A673 (cell line): Measurements from ENCODE around the gene MEGF6. TPM values are rescaled to one million over a fixed set of nuclear protein-coding genes. Genes with fewer than 3 reads are reported as not detected.

Experiments
- BruUV-seq: library from RNA; stranded (reverse); fragments of 400-500 nt; replicated peaks from 2 replicates; lab custom pipeline; 2021; lab: Mats Ljungman, UMichigan
- CTCF ChIA-PET: fragments of 300-600 bp; sonication (Branson Sonifier 250); formaldehyde crosslinking; loops from one replicate; lab custom pipeline; 2022; ENCODE audit warnings: antibody characterized with exemption; lab: Charles Lee
- POLR2A ChIA-PET: fragments of 300-600 bp; sonication (Branson Sonifier 250); formaldehyde crosslinking; loops from one replicate; lab custom pipeline; 2022; ENCODE audit warnings: antibody characterized with exemption; ENCODE audit not compliant: low non-redundant PET; lab: Charles Lee
- DNase-seq: peaks from one replicate; pipeline ENCODE4 v3.0.0-alpha.2; 2015; ENCODE audit warnings: low spot score
- H3K27ac ChIP-seq: fragments of 200-600 bp; sonication (generic); 2 replicates; pipeline ENCODE4 v1.5.1; 2016; ENCODE audit warnings: mixed run types, low read depth, mild to moderate bottlenecking, mixed read lengths, antibody characterized with exemption, low read length; ENCODE audit not compliant: poor library complexity, severe bottlenecking
- H3K27me3 ChIP-seq: fragments of 200-600 bp; sonication (generic); replicated peaks from 2 replicates; pipeline ENCODE4 v1.6.1; 2017; ENCODE audit warnings: mixed run types, low read depth, mild to moderate bottlenecking, mixed read lengths, antibody characterized with exemption, low read length; ENCODE audit not compliant: insufficient read depth, poor library complexity
- H3K36me3 ChIP-seq: fragments of 200-600 bp; sonication (generic); 2 replicates; pipeline ENCODE4 v1.6.1; 2016; ENCODE audit warnings: mixed run types, mild to moderate bottlenecking, mixed read lengths, antibody characterized with exemption, low read length; ENCODE audit not compliant: insufficient read depth, poor library complexity, severe bottlenecking
- H3K4me1 ChIP-seq: fragments of 200-600 bp; sonication (generic); 2 replicates; pipeline ENCODE4 v1.6.1; 2017; ENCODE audit warnings: mixed run types, mild to moderate bottlenecking, mixed read lengths, antibody characterized with exemption, low read length; ENCODE audit not compliant: insufficient read depth, poor library complexity, severe bottlenecking
- H3K4me3 ChIP-seq: fragments of 200-600 bp; sonication (generic); 2 replicates; pipeline ENCODE4 v1.5.1; 2016; ENCODE audit warnings: low read depth, mixed run types, mild to moderate bottlenecking, mixed read lengths, low read length; ENCODE audit not compliant: poor library complexity, severe bottlenecking
- H3K9me3 ChIP-seq: fragments of 200-600 bp; sonication (generic); 2 replicates; pipeline ENCODE4 v1.6.1; 2016; ENCODE audit warnings: mixed run types, low read depth, mild to moderate bottlenecking, mixed read lengths, antibody characterized with exemption, low read length; ENCODE audit not compliant: poor library complexity, severe bottlenecking
- EZH2 ChIP-seq: fragments of 200-600 bp; sonication (generic); IDR thresholded peaks from 2 replicates; pipeline ENCODE4 v1.6.1; 2017; ENCODE audit warnings: borderline replicate concordance, low read depth, mild to moderate bottlenecking, mixed read lengths, antibody characterized with exemption, low read length; ENCODE audit not compliant: poor library complexity, severe bottlenecking
- intact Hi-C: fragments of 100-400 bp; cut with micrococcal nuclease; formaldehyde crosslinking; loops from one replicate; pipeline ENCODE4 v1.10.0; 2022; ENCODE audit not compliant: unreplicated experiment
- total RNA-seq: library from RNA; stranded (reverse); gene quantifications from 2 replicates; pipeline ENCODE4 v1.2.3, GENCODE V29; 2021
- TF ChIP-seq, protein P1 (sequence below): fragments of 300-800, 200-600 bp; sonication (generic); conservative IDR thresholded peaks from 2 replicates; pipeline ENCODE4 v1.5.1; 2017; ENCODE audit warnings: low read depth, mild to moderate bottlenecking, antibody characterized with exemption, low read length, moderate library complexity, mixed read lengths

Gene MEGF6
- total RNA-seq, 1 experiment from 2014 or later, result 2.8 TPM

DNA sequence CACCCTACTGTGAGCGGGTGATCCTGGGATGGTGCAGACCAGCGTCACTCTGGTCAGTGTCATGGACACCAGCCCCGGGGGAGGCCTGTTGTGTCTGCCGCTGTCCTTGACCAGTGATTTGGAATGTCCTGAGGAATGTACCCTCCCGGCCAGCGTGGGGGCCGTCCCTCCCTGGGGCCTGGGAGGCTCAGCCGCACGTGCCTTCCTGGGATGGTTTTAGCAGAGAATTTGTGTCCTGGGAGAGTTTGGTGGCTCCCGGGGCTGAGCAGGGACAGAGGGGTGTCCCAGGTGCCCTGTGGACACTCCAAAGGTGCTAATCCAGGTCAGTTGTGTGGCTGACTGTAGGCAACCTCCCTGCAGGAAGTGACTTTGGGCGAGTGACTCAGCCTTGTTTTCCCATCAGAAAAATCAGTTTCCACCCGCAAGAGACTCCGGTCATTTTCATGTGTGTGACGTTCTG is 150.6 kb downstream of the MEGF6 start:
- TF ChIP-seq EZH2, result no peak
- TF ChIP-seq, protein P1, sequence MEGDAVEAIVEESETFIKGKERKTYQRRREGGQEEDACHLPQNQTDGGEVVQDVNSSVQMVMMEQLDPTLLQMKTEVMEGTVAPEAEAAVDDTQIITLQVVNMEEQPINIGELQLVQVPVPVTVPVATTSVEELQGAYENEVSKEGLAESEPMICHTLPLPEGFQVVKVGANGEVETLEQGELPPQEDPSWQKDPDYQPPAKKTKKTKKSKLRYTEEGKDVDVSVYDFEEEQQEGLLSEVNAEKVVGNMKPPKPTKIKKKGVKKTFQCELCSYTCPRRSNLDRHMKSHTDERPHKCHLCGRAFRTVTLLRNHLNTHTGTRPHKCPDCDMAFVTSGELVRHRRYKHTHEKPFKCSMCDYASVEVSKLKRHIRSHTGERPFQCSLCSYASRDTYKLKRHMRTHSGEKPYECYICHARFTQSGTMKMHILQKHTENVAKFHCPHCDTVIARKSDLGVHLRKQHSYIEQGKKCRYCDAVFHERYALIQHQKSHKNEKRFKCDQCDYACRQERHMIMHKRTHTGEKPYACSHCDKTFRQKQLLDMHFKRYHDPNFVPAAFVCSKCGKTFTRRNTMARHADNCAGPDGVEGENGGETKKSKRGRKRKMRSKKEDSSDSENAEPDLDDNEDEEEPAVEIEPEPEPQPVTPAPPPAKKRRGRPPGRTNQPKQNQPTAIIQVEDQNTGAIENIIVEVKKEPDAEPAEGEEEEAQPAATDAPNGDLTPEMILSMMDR, result no peak
- Histone ChIP-seq H3K4me3 (no peak overlapping the region), H3K27me3 (no peaks in the 10 kb centered on the region), H3K4me1 (no peaks in the 10 kb centered on the region), H3K9me3 (no peaks in the 10 kb centered on the region), H3K36me3 (no peaks in the 10 kb centered on the region), H3K27ac (no peak overlapping the region)
- intact Hi-C loops, result no loop called here
- no TSS peak for BruUV-seq
- POLR2A ChIA-PET, result no interaction called here
- CTCF ChIA-PET, result no interaction called here
- no peak for DNase-seq

DNA sequence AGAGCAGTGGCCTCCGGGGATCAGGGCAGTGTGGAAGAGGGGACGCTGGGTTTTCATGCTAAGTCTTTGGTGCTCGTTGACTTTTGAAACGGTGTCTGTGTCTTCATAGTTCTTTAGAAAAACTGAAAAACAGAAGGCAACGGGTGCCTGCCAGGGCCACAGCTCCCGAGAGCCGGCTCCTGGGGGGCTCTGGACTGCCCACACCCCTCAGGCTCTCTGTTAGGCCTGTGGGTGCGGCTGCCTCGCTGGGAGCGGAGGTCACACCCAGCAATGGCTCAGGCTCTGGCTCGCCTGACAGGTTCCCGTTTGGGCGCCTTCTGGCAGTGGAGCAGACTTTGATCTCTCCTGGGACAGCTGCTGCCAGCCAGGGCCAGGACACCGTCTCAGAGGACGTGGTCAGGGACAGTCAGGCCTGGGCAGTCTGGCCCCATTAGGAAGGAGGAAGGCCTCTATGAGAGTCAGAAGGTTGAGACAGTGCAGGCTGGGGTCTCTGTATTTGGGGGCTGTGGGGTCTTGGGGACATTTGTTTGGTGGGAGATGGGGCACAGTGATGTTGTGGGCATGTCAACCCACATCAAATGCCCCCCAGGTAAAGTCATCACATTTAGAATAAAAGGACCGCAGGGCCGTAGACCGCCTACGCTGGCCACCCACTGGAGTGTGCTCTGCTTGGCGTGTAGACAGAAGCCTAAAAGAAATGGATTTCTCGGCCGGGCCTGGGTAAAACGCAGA is 151.2 kb downstream of the MEGF6 start:
- Histone ChIP-seq H3K27me3 (no peaks in the 10 kb centered on the region), H3K27ac (no peak overlapping the region), H3K36me3 (no peaks in the 10 kb centered on the region), H3K9me3 (no peaks in the 10 kb centered on the region), H3K4me1 (peaks cover 3% of the 10 kb centered on the region), H3K4me3 (no peak overlapping the region)
- intact Hi-C loops, result no loop called here
- ChIA-PET POLR2A (no interaction called here), CTCF (no interaction called here)
- DNase-seq, result no peak
- TF ChIP-seq EZH2, result no peak
- TF ChIP-seq, protein P1, result no peak
- BruUV-seq, result no TSS peak

DNA sequence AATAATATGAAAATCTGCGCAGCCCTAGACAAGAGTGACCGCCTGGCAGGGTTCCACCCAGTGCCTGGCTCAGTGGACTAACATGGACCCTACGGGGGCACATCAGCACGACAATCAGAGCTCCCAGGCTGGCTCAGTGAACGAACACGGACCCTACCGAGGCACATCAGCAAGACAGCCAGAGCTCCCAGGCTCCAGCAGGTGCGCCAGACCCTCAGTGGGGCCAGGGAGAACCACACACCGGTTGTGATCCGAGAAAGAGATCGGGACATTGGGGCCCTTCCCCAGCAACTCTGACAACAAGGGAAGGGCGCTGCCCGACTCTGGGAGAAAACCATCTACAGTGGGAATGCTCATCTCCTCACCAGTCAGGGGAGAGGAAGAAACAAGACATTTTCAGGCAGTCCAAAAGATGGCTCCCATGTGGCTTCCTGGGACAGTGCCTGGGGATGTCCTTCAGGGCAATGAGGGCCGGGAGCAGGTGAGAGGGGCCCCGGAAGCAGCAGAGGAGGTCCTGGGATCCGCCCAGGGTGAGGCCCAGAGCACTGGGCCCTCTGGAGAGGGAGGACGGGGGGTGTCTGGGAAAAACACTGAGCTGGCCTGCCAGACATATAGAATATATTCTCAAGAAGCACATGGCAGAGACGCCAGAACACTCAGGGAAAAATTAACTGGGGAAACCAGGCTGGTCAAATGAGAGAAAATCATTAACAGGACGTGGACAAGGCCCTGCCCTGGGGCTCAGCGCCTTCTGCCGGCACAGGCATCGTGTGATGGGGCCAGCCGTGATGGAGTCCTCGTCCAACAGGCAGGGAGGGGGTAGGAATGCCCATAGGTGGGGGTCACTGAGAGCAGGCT is 152.0 kb downstream of the MEGF6 start:
- Histone ChIP-seq H3K4me1 (peaks cover 10% of the 10 kb centered on the region), H3K27ac (no peak overlapping the region), H3K9me3 (no peaks in the 10 kb centered on the region), H3K27me3 (no peaks in the 10 kb centered on the region), H3K36me3 (no peaks in the 10 kb centered on the region), H3K4me3 (no peak overlapping the region)
- intact Hi-C loops, result no loop called here
- BruUV-seq, result no TSS peak
- ChIA-PET CTCF (no interaction called here), POLR2A (no interaction called here)
- no peak for DNase-seq
- TF ChIP-seq, protein P1, result no peak
- TF ChIP-seq EZH2, result no peak
